DMS 273 treated with DMSO at 0.1 percent for 48 hours (cell line): Measurements from ENCODE around the gene SIM1.

ENCODE experiments used
- DNase-seq: peaks from one replicate; lab custom pipeline; 2025; lab: John Stamatoyannopoulos, UW

Gene SIM1

GRCh38 chr6:100472674-100473073, 8.0 kb upstream of the SIM1 start:
- no peak for DNase-seq

- DNase-seq: no peak
Measured at GRCh38 chr6:100470422-100471120, 5.8 kb upstream of the SIM1 start.

GRCh38 chr6:100469101-100469859, 4.6 kb upstream of the SIM1 start:
- DNase-seq: no peak

- no peak for DNase-seq
Measured at GRCh38 chr6:100468016-100468622, 3.4 kb upstream of the SIM1 start.

GRCh38 chr6:100467129-100468015, 2.7 kb upstream of the SIM1 start:
- no peak for DNase-seq

- DNase-seq: no peak
Measured at GRCh38 chr6:100466410-100467128, 1.8 kb upstream of the SIM1 start.

GRCh38 chr6:100465701-100466409, 1.1 kb upstream of the SIM1 start:
- no peak for DNase-seq

- DNase-seq: no peak
Measured at GRCh38 chr6:100464162-100464851, 414 bp downstream of the SIM1 start.

GRCh38 chr6:100463630-100464161, 1.0 kb downstream of the SIM1 start:
- DNase-seq: no peak

GRCh38 chr6:100462706-100463629, 1.8 kb downstream of the SIM1 start:
- DNase-seq: no peak

- DNase-seq: no peak
Measured at GRCh38 chr6:100461917-100462705, 2.6 kb downstream of the SIM1 start.

- peak; percentile 70 for DNase-seq
Measured at GRCh38 chr6:100461278-100461916, 3.3 kb downstream of the SIM1 start.

- no peak for DNase-seq
Measured at GRCh38 chr6:100460650-100461204, 4.0 kb downstream of the SIM1 start.

- DNase-seq: no peak
Measured at GRCh38 chr6:100459592-100460184, 5.0 kb downstream of the SIM1 start.

GRCh38 chr6:100458841-100459591, 5.7 kb downstream of the SIM1 start:
- DNase-seq: no peak
